ENCODE data around the gene GCNT1. TPM values are rescaled to one million over a fixed set of nuclear protein-coding genes. Genes with fewer than 3 reads are reported as not detected.

Gene GCNT1
- total RNA-seq: 1 to 10 TPM; 4.4 to 5.3 TPM
- 1 to 10 TPM; 1.9 TPM for polyA plus RNA-seq (ENCODE audit: insufficient read length in 2 of 2)
- long read RNA-seq, donor 1: 0 reads
- long read RNA-seq, donor 2: 0 reads
- long read RNA-seq, donor 3, full-length matches to known transcripts: 1 of 1 reads
- long read RNA-seq, donor 3, partial matches to known transcripts: 0 of 1 reads
- long read RNA-seq, donor 3, other reads (novel, unspliced or antisense): 0 of 1 reads
- long read RNA-seq, donor 4: 0 reads

- H3K36me3 ChIP-seq (ENCODE audit: control insufficient read depth, insufficient read depth, low read length): no peaks in the 10 kb centered on the region
- peak within 1 kb of the TSS; percentile 67 for H3K4me3 ChIP-seq (ENCODE audit: low read depth, low read length)
- peaks cover 10% of the 10 kb centered on the region for H3K27me3 ChIP-seq (ENCODE audit: control insufficient read depth, insufficient read depth, low read length)
- peaks cover 14% of the 10 kb centered on the region for H3K4me1 ChIP-seq (ENCODE audit: control insufficient read depth, insufficient read depth, low read length)
- no peaks in the 10 kb centered on the region for H3K9me3 ChIP-seq (ENCODE audit: control insufficient read depth, insufficient read depth, low read length)
- WGBS (ENCODE audit: insufficient coverage): 1% methylated on average over 65 of the region's 65 CpGs
- peak within 1 kb of the TSS; percentile 10 for H3K27ac ChIP-seq (ENCODE audit: low read depth, low read length)
- DNase-seq (ENCODE audit: low read depth in 4 of 6, low spot score in 6 of 6): peak in 2 of 6 donors; percentile 71 to 81
These were observed at the start of gene GCNT1 for GRCh38 chr9:76458903-76459693. Gene GCNT1 (plus strand): TSS chr9:76459182. CDS start chr9:76502382, 43,200 bp downstream.

- no peak for DNase-seq (ENCODE audit: low read depth in 4 of 6, low spot score in 6 of 6)
- Histone ChIP-seq H3K9me3 (ENCODE audit: control insufficient read depth, insufficient read depth, low read length) (no peaks in the 10 kb centered on the region), H3K36me3 (ENCODE audit: control insufficient read depth, insufficient read depth, low read length) (no peaks in the 10 kb centered on the region), H3K4me1 (ENCODE audit: control insufficient read depth, insufficient read depth, low read length) (no peaks in the 10 kb centered on the region), H3K4me3 (ENCODE audit: low read depth, low read length) (no peak overlapping the region), H3K27me3 (ENCODE audit: control insufficient read depth, insufficient read depth, low read length) (no peaks in the 10 kb centered on the region), H3K27ac (ENCODE audit: low read depth, low read length) (no peak overlapping the region)
- WGBS (ENCODE audit: insufficient coverage): 92% methylated on average over 1 of the region's 2 CpGs
These were observed 46.3 kb upstream of the GCNT1 start for GRCh38 chr9:76412638-76413037.

- Histone ChIP-seq H3K9me3 (ENCODE audit: control insufficient read depth, insufficient read depth, low read length) (no peaks in the 10 kb centered on the region), H3K4me3 (ENCODE audit: low read depth, low read length) (no peak overlapping the region), H3K27me3 (ENCODE audit: control insufficient read depth, insufficient read depth, low read length) (no peaks in the 10 kb centered on the region), H3K36me3 (ENCODE audit: control insufficient read depth, insufficient read depth, low read length) (no peaks in the 10 kb centered on the region), H3K4me1 (ENCODE audit: control insufficient read depth, insufficient read depth, low read length) (no peaks in the 10 kb centered on the region), H3K27ac (ENCODE audit: low read depth, low read length) (no peak overlapping the region)
- no peak for DNase-seq (ENCODE audit: low read depth in 4 of 6, low spot score in 6 of 6)
These were observed 45.3 kb upstream of the GCNT1 start for GRCh38 chr9:76413658-76414057.

GRCh38 chr9:76414661-76415060, 44.3 kb upstream of the GCNT1 start:
- no peak for DNase-seq (ENCODE audit: low read depth in 4 of 6, low spot score in 6 of 6)
- Histone ChIP-seq H3K9me3 (ENCODE audit: control insufficient read depth, insufficient read depth, low read length) (no peaks in the 10 kb centered on the region), H3K27me3 (ENCODE audit: control insufficient read depth, insufficient read depth, low read length) (no peaks in the 10 kb centered on the region), H3K4me3 (ENCODE audit: low read depth, low read length) (no peak overlapping the region), H3K4me1 (ENCODE audit: control insufficient read depth, insufficient read depth, low read length) (no peaks in the 10 kb centered on the region), H3K27ac (ENCODE audit: low read depth, low read length) (no peak overlapping the region), H3K36me3 (ENCODE audit: control insufficient read depth, insufficient read depth, low read length) (no peaks in the 10 kb centered on the region)
- WGBS (ENCODE audit: insufficient coverage): 60% methylated on average over 3 of the region's 4 CpGs

GRCh38 chr9:76415154-76415553, 43.8 kb upstream of the GCNT1 start:
- Histone ChIP-seq H3K9me3 (ENCODE audit: control insufficient read depth, insufficient read depth, low read length) (no peaks in the 10 kb centered on the region), H3K4me1 (ENCODE audit: control insufficient read depth, insufficient read depth, low read length) (no peaks in the 10 kb centered on the region), H3K27ac (ENCODE audit: low read depth, low read length) (no peak overlapping the region), H3K36me3 (ENCODE audit: control insufficient read depth, insufficient read depth, low read length) (no peaks in the 10 kb centered on the region), H3K27me3 (ENCODE audit: control insufficient read depth, insufficient read depth, low read length) (no peaks in the 10 kb centered on the region), H3K4me3 (ENCODE audit: low read depth, low read length) (no peak overlapping the region)
- DNase-seq (ENCODE audit: low read depth in 4 of 6, low spot score in 6 of 6): no peak
- no CpG with 5 or more reads among the region's 2 CpGs for WGBS (ENCODE audit: insufficient coverage)

GRCh38 chr9:76415731-76416130, 43.3 kb upstream of the GCNT1 start:
- no peaks in the 10 kb centered on the region for H3K27me3 ChIP-seq (ENCODE audit: control insufficient read depth, insufficient read depth, low read length)
- H3K4me3 ChIP-seq (ENCODE audit: low read depth, low read length): no peak overlapping the region
- DNase-seq (ENCODE audit: low read depth in 4 of 6, low spot score in 6 of 6): peak in 1 of 6 donors; percentile 34
- no peaks in the 10 kb centered on the region for H3K4me1 ChIP-seq (ENCODE audit: control insufficient read depth, insufficient read depth, low read length)
- no peaks in the 10 kb centered on the region for H3K9me3 ChIP-seq (ENCODE audit: control insufficient read depth, insufficient read depth, low read length)
- no peak overlapping the region for H3K27ac ChIP-seq (ENCODE audit: low read depth, low read length)
- no peaks in the 10 kb centered on the region for H3K36me3 ChIP-seq (ENCODE audit: control insufficient read depth, insufficient read depth, low read length)

GRCh38 chr9:76417394-76417793, 41.6 kb upstream of the GCNT1 start:
- no peaks in the 10 kb centered on the region for H3K27me3 ChIP-seq (ENCODE audit: control insufficient read depth, insufficient read depth, low read length)
- no peak overlapping the region for H3K4me3 ChIP-seq (ENCODE audit: low read depth, low read length)
- H3K27ac ChIP-seq (ENCODE audit: low read depth, low read length): no peak overlapping the region
- no peaks in the 10 kb centered on the region for H3K4me1 ChIP-seq (ENCODE audit: control insufficient read depth, insufficient read depth, low read length)
- no peaks in the 10 kb centered on the region for H3K36me3 ChIP-seq (ENCODE audit: control insufficient read depth, insufficient read depth, low read length)
- no peaks in the 10 kb centered on the region for H3K9me3 ChIP-seq (ENCODE audit: control insufficient read depth, insufficient read depth, low read length)
- no CpG with 5 or more reads among the region's 1 CpG for WGBS (ENCODE audit: insufficient coverage)
- no peak for DNase-seq (ENCODE audit: low read depth in 4 of 6, low spot score in 6 of 6)

- 40% methylated on average over 1 of the region's 2 CpGs for WGBS (ENCODE audit: insufficient coverage)
- Histone ChIP-seq H3K36me3 (ENCODE audit: control insufficient read depth, insufficient read depth, low read length) (no peaks in the 10 kb centered on the region), H3K27ac (ENCODE audit: low read depth, low read length) (no peak overlapping the region), H3K4me1 (ENCODE audit: control insufficient read depth, insufficient read depth, low read length) (no peaks in the 10 kb centered on the region), H3K4me3 (ENCODE audit: low read depth, low read length) (no peak overlapping the region), H3K9me3 (ENCODE audit: control insufficient read depth, insufficient read depth, low read length) (no peaks in the 10 kb centered on the region), H3K27me3 (ENCODE audit: control insufficient read depth, insufficient read depth, low read length) (no peaks in the 10 kb centered on the region)
- no peak for DNase-seq (ENCODE audit: low read depth in 4 of 6, low spot score in 6 of 6)
These were observed 39.1 kb upstream of the GCNT1 start for GRCh38 chr9:76419782-76420380.

GRCh38 chr9:76423216-76424177, 35.5 kb upstream of the GCNT1 start:
- Histone ChIP-seq H3K4me1 (ENCODE audit: control insufficient read depth, insufficient read depth, low read length) (no peaks in the 10 kb centered on the region), H3K27me3 (ENCODE audit: control insufficient read depth, insufficient read depth, low read length) (no peaks in the 10 kb centered on the region), H3K4me3 (ENCODE audit: low read depth, low read length) (no peak overlapping the region), H3K9me3 (ENCODE audit: control insufficient read depth, insufficient read depth, low read length) (no peaks in the 10 kb centered on the region), H3K36me3 (ENCODE audit: control insufficient read depth, insufficient read depth, low read length) (no peaks in the 10 kb centered on the region), H3K27ac (ENCODE audit: low read depth, low read length) (no peak overlapping the region)
- DNase-seq (ENCODE audit: low read depth in 4 of 6, low spot score in 6 of 6): no peak
- no CpG with 5 or more reads among the region's 2 CpGs for WGBS (ENCODE audit: insufficient coverage)
